ENCODE results near the gene LYPD1.

LYPD1 gene

DNA sequence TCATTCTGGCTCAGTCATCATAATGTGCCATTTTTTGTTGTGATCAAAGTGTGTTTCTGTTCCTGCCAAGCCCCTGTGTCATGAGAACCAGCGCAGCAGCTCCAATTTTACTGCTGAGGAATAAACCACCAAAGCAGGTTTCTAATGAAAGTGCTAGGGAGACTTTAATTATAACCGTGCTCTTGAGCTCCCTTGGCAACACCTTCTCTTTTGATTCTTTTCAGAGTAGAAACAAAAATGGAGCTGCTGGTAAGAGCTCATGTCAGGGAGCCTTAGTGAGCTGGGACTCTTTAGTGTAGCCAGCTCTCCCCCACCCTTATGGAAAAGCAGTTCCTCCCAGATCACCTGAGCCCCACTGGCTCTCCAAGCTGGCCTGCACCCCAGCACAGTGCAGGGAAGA lies 74.3 kb downstream of the LYPD1 start:
- DNase-seq (ENCODE audit: low read depth, low spot score), result no peak

GRCh38 chr2:132595186-132595585 lies 74.8 kb downstream of the LYPD1 start:
- H3K36me3 ChIP-seq (ENCODE audit: control insufficient read depth, insufficient read depth, low read length), result no peaks in the 10 kb centered on the region
- no peaks in the 10 kb centered on the region for H3K9me3 ChIP-seq (ENCODE audit: control insufficient read depth, insufficient read depth, low read length)
- H3K4me3 ChIP-seq (ENCODE audit: low read length), result no peak overlapping the region
- no CpG with 5 or more reads among the region's 6 CpGs for WGBS (ENCODE audit: insufficient coverage, insufficient read length)
- no peak overlapping the region for H3K27ac ChIP-seq (ENCODE audit: low read length)
- no peaks in the 10 kb centered on the region for H3K27me3 ChIP-seq (ENCODE audit: control insufficient read depth, insufficient read depth, low read length)
- DNase-seq (ENCODE audit: low read depth, low spot score), result no peak
- no peaks in the 10 kb centered on the region; the same call in 1 of the 2 replicates for H3K4me1 ChIP-seq (ENCODE audit: control insufficient read depth, insufficient read depth, low read length)

More for the DNA sequence above, 74.3 kb downstream of the LYPD1 start:
- Histone ChIP-seq H3K27ac (ENCODE audit: low read length) (no peak overlapping the region), H3K27me3 (ENCODE audit: control insufficient read depth, insufficient read depth, low read length) (no peaks in the 10 kb centered on the region), H3K4me1 (ENCODE audit: control insufficient read depth, insufficient read depth, low read length) (no peaks in the 10 kb centered on the region; the same call in 1 of the 2 replicates), H3K36me3 (ENCODE audit: control insufficient read depth, insufficient read depth, low read length) (no peaks in the 10 kb centered on the region), H3K4me3 (ENCODE audit: low read length) (no peak overlapping the region), H3K9me3 (ENCODE audit: control insufficient read depth, insufficient read depth, low read length) (no peaks in the 10 kb centered on the region)
- no CpG with 5 or more reads among the region's 2 CpGs for WGBS (ENCODE audit: insufficient coverage, insufficient read length)
